SU-DHL-6 (cell line): ENCODE results near the gene ASCC3.

ENCODE experiments used
- H2AFZ ChIP-seq: fragments of 200-600 bp; sonication (generic); 2 replicates; pipeline ENCODE4 v1.6.1; 2014; ENCODE audit warnings: low read depth, mild to moderate bottlenecking, moderate library complexity, mixed read lengths, antibody characterized with exemption, low read length; ENCODE audit not compliant: severe bottlenecking
- H3F3A ChIP-seq: fragments of 200-600 bp; shearing (Covaris generic); 2 replicates; pipeline ENCODE4 v1.6.0; 2016; ENCODE audit warnings: antibody characterized with exemption, mild to moderate bottlenecking; ENCODE audit not compliant: insufficient read depth
- H3K27ac ChIP-seq: fragments of 200-600 bp; sonication (generic); 2 replicates; pipeline ENCODE4 v1.5.1; 2016; ENCODE audit warnings: low read depth, mild to moderate bottlenecking, low read length, moderate library complexity, mixed read lengths
- H3K27me3 ChIP-seq: fragments of 200-600 bp; sonication (generic), shearing (Covaris generic); 2 replicates; pipeline ENCODE4 v1.6.0; 2014; ENCODE audit warnings: mild to moderate bottlenecking, low read length
- H3K36me3 ChIP-seq: fragments of 200-600 bp; sonication (generic); 2 replicates; pipeline ENCODE4 v1.6.1; 2014; ENCODE audit warnings: mild to moderate bottlenecking, low read length, mixed read lengths
- H3K4me2 ChIP-seq: fragments of 300-600, 200-600 bp; shearing (Covaris generic), sonication (generic); 2 replicates; pipeline ENCODE4 v1.6.0; 2014; ENCODE audit warnings: low read length, low read depth, mild to moderate bottlenecking; ENCODE audit not compliant: poor library complexity, severe bottlenecking
- H3K4me3 ChIP-seq: fragments of 200-600 bp; sonication (generic); 2 replicates; pipeline ENCODE4 v1.5.1; 2014; ENCODE audit warnings: antibody characterized with exemption, low read length, mild to moderate bottlenecking, mixed read lengths; ENCODE audit not compliant: insufficient read depth, poor library complexity, severe bottlenecking
- H3K79me2 ChIP-seq: fragments of 200-600 bp; sonication (generic); 2 replicates; pipeline ENCODE4 v1.6.1; 2014; ENCODE audit warnings: mild to moderate bottlenecking, low read length, moderate library complexity; ENCODE audit not compliant: insufficient read depth
- H3K9ac ChIP-seq: fragments of 200-600 bp; sonication (generic); 2 replicates; pipeline ENCODE4 v1.7.0; 2014; ENCODE audit warnings: mild to moderate bottlenecking, low read length
- H3K9me2 ChIP-seq: fragments of 200-600 bp; sonication (generic); replicated peaks from 2 replicates; pipeline ENCODE4 v1.6.1; 2014; ENCODE audit warnings: low read length; ENCODE audit not compliant: insufficient read depth
- H3K9me3 ChIP-seq: fragments of 200-600 bp; sonication (generic); 2 replicates; pipeline ENCODE4 v1.6.1; 2014; ENCODE audit warnings: low read length, mixed read lengths; ENCODE audit not compliant: insufficient read depth
- H4K20me1 ChIP-seq: fragments of 200-600 bp; sonication (generic); 2 replicates; pipeline ENCODE4 v1.6.1; 2014; ENCODE audit warnings: low read depth, mild to moderate bottlenecking, antibody characterized with exemption, low read length, moderate library complexity, mixed read lengths
- CTCF ChIP-seq: fragments of 200-600 bp; sonication (generic); IDR thresholded peaks from one replicate; pipeline ENCODE4 v1.5.1; 2017; ENCODE audit warnings: antibody characterized with exemption, mild to moderate bottlenecking, low read length, moderate library complexity; ENCODE audit not compliant: insufficient read depth, poor library complexity, severe bottlenecking
- EZH2phosphoT487 ChIP-seq: fragments of 200-600 bp; sonication (generic), shearing (Covaris generic); conservative IDR thresholded peaks from 2 replicates; pipeline ENCODE4 v1.6.1; 2018; ENCODE audit warnings: mild to moderate bottlenecking, antibody characterized with exemption, low read length, moderate library complexity, mixed read lengths

Gene ASCC3

DNA sequence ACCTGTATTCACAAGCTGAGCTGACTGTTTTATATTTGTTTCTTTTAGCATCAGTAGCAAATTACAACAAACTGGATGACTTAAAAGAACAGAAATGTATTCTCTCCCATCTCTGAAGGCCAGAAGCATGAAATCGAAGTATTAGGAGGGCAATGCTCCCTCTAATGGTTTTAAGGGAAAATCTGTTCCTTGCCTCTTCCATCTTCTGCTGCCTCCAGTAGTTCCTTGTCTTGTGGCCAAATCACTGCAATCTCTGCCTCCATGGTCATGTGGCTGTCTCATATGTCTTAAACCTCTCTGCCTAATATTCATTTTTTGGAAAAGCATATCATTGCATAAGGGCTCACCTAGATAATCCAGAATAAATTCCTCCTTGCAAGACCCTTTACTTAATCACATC, 25.2 kb upstream of the ASCC3 start:
- Histone ChIP-seq H3K4me2 (no peak overlapping the region), H3K4me3 (no peak overlapping the region), H3F3A (no peaks in the 10 kb centered on the region), H4K20me1 (no peaks in the 10 kb centered on the region), H2AFZ (no peak overlapping the region), H3K36me3 (no peaks in the 10 kb centered on the region), H3K79me2 (no peaks in the 10 kb centered on the region), H3K9me2 (no peaks in the 10 kb centered on the region), H3K9ac (no peak overlapping the region), H3K27me3 (no peaks in the 10 kb centered on the region), H3K9me3 (no peaks in the 10 kb centered on the region), H3K27ac (no peak overlapping the region)
- TF ChIP-seq CTCF (no peak), EZH2phosphoT487 (no peak)

- no peak overlapping the region for H3K4me2 ChIP-seq
- TF ChIP-seq CTCF (no peak), EZH2phosphoT487 (no peak)
- no peaks in the 10 kb centered on the region for H3K9me3 ChIP-seq
- no peaks in the 10 kb centered on the region for H3K79me2 ChIP-seq
- no peaks in the 10 kb centered on the region for H3K36me3 ChIP-seq
- H3K27ac ChIP-seq = no peak overlapping the region
- H3K27me3 ChIP-seq = no peaks in the 10 kb centered on the region
- no peak overlapping the region for H2AFZ ChIP-seq
- H4K20me1 ChIP-seq = no peaks in the 10 kb centered on the region
- no peak overlapping the region for H3K9ac ChIP-seq
- H3K4me3 ChIP-seq = no peak overlapping the region
- H3F3A ChIP-seq = no peaks in the 10 kb centered on the region
- H3K9me2 ChIP-seq = no peaks in the 10 kb centered on the region
Observed at GRCh38 chr6:100905067-100905466, 23.9 kb upstream of the ASCC3 start.

GRCh38 chr6:100904316-100904715, 23.2 kb upstream of the ASCC3 start:
- TF ChIP-seq CTCF (no peak), EZH2phosphoT487 (no peak)
- H3K4me2 ChIP-seq = no peak overlapping the region
- no peak overlapping the region for H2AFZ ChIP-seq
- no peaks in the 10 kb centered on the region for H3K27me3 ChIP-seq
- H3K36me3 ChIP-seq = no peaks in the 10 kb centered on the region
- no peaks in the 10 kb centered on the region for H4K20me1 ChIP-seq
- no peaks in the 10 kb centered on the region for H3F3A ChIP-seq
- no peaks in the 10 kb centered on the region for H3K9me2 ChIP-seq
- H3K9me3 ChIP-seq = no peaks in the 10 kb centered on the region
- H3K4me3 ChIP-seq = no peak overlapping the region
- H3K27ac ChIP-seq = no peak overlapping the region
- H3K79me2 ChIP-seq = no peaks in the 10 kb centered on the region
- H3K9ac ChIP-seq = no peak overlapping the region

DNA sequence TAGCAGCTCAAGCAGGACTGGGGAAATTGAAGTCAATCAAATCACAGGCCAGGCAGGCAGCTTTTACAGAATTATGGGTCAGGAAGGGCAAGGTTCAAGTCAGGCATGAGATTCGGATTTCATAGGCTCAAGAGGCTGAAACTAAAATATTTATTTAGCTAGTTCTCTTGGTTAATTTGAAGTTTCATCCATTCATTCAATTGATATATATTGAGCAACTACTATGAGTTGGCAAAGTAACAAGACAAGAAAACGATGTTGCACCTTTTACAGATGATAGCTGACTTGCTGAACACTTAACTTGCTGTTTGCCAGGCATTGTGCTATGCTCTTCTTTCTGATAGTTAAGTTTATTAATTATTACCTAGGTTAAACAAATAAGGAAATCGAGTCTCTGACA, 20.5 kb upstream of the ASCC3 start:
- H3K9me2 ChIP-seq = no peaks in the 10 kb centered on the region
- H3K79me2 ChIP-seq = no peaks in the 10 kb centered on the region
- H3F3A ChIP-seq = no peaks in the 10 kb centered on the region
- H3K4me2 ChIP-seq = no peak overlapping the region
- no peaks in the 10 kb centered on the region for H3K36me3 ChIP-seq
- H4K20me1 ChIP-seq = no peaks in the 10 kb centered on the region
- TF ChIP-seq EZH2phosphoT487 (no peak), CTCF (no peak)
- H3K9ac ChIP-seq = no peak overlapping the region
- H2AFZ ChIP-seq = no peak overlapping the region
- no peaks in the 10 kb centered on the region for H3K9me3 ChIP-seq
- no peak overlapping the region for H3K4me3 ChIP-seq
- H3K27ac ChIP-seq = no peak overlapping the region
- no peaks in the 10 kb centered on the region for H3K27me3 ChIP-seq
